Activated CD4-positive, alpha-beta T cell treated with anti-CD3 and anti-CD28 coated beads, Interleukin-2, amount 10 ng/mL, durations not matched to agents 24 days and 14 days (primary cell): ENCODE measurements around the gene DLL3. TPM values are rescaled to one million over a fixed set of nuclear protein-coding genes. Genes with fewer than 3 reads are reported as not detected.

Experiments used
- DNase-seq: peaks from one replicate; pipeline ENCODE4 v3.0.0; 2022
- H3K27ac Mint-ChIP-seq: one replicate; pipeline ENCODE4 v1.8.0; 2022; ENCODE audit warnings: mild to moderate bottlenecking, mixed read lengths
- H3K27me3 Mint-ChIP-seq: one replicate; pipeline ENCODE4 v1.8.0; 2022; ENCODE audit warnings: mixed read lengths
- H3K36me3 Mint-ChIP-seq: one replicate; pipeline ENCODE4 v1.8.0; 2022; ENCODE audit warnings: low read depth, mild to moderate bottlenecking, mixed read lengths
- H3K4me1 Mint-ChIP-seq: one replicate; pipeline ENCODE4 v1.8.0; 2021; ENCODE audit warnings: mixed read lengths
- H3K4me3 Mint-ChIP-seq: one replicate; pipeline ENCODE4 v1.8.0; 2022; ENCODE audit warnings: mild to moderate bottlenecking, moderate library complexity, mixed read lengths
- H3K9me3 Mint-ChIP-seq: one replicate; pipeline ENCODE4 v1.8.0; 2021; ENCODE audit warnings: mixed read lengths
- intact Hi-C: fragments of 100-400 bp; cut with micrococcal nuclease; formaldehyde crosslinking; loops from one replicate; pipeline ENCODE4 v1.15.1; 2023
- total RNA-seq: library from RNA; stranded (reverse); gene quantifications from 2 replicates; pipeline ENCODE4 v1.2.3, GENCODE V29; 2022

Gene DLL3
- total RNA-seq, 1 donor from 2014 or later, result 2.2 TPM

- peaks cover 17% of the 10 kb centered on the region for H3K4me1 Mint-ChIP-seq
- H3K9me3 Mint-ChIP-seq, result no peaks in the 10 kb centered on the region
- intact Hi-C loops, result no loop called here
- peaks cover 50% of the 10 kb centered on the region for H3K27me3 Mint-ChIP-seq
- peaks cover 2% of the 10 kb centered on the region for H3K36me3 Mint-ChIP-seq
- no peak overlapping the region for H3K27ac Mint-ChIP-seq
- DNase-seq, result peak; percentile 72
- H3K4me3 Mint-ChIP-seq, result peak overlapping the region; percentile 46
Measured at GRCh38 chr19:39497996-39498797, 550 bp upstream of the DLL3 start.

GRCh38 chr19:39499932-39500331 lies 1.2 kb downstream of the DLL3 start:
- H3K27me3 Mint-ChIP-seq, result peaks cover 67% of the 10 kb centered on the region
- intact Hi-C loops, result no loop called here
- H3K27ac Mint-ChIP-seq, result no peak overlapping the region
- H3K4me3 Mint-ChIP-seq, result peak overlapping the region; percentile 43
- DNase-seq, result no peak
- peaks cover 2% of the 10 kb centered on the region for H3K36me3 Mint-ChIP-seq
- no peaks in the 10 kb centered on the region for H3K9me3 Mint-ChIP-seq
- peaks cover 22% of the 10 kb centered on the region for H3K4me1 Mint-ChIP-seq

- peaks cover 67% of the 10 kb centered on the region for H3K27me3 Mint-ChIP-seq
- peaks cover 2% of the 10 kb centered on the region for H3K36me3 Mint-ChIP-seq
Measured at GRCh38 chr19:39500543-39500942, 1.8 kb downstream of the DLL3 start.

GRCh38 chr19:39501340-39501739 lies 2.6 kb downstream of the DLL3 start:
- Mint-ChIP-seq H3K9me3 (no peaks in the 10 kb centered on the region), H3K4me3 (no peak overlapping the region), H3K36me3 (peaks cover 2% of the 10 kb centered on the region), H3K27ac (no peak overlapping the region), H3K27me3 (peaks cover 66% of the 10 kb centered on the region), H3K4me1 (peaks cover 25% of the 10 kb centered on the region)
- no peak for DNase-seq
- intact Hi-C loops, result no loop called here

More at GRCh38 chr19:39500543-39500942, 1.8 kb downstream of the DLL3 start:
- no peak for DNase-seq
- H3K27ac Mint-ChIP-seq, result peak overlapping the region; percentile 20
- H3K4me3 Mint-ChIP-seq, result no peak overlapping the region
- peaks cover 22% of the 10 kb centered on the region for H3K4me1 Mint-ChIP-seq
- intact Hi-C loops, result no loop called here
- no peaks in the 10 kb centered on the region for H3K9me3 Mint-ChIP-seq

GRCh38 chr19:39502640-39503417 lies 4.1 kb downstream of the DLL3 start:
- peaks cover 2% of the 10 kb centered on the region for H3K36me3 Mint-ChIP-seq
- peaks cover 29% of the 10 kb centered on the region for H3K4me1 Mint-ChIP-seq
- peak; percentile 95 for DNase-seq
- peaks cover 63% of the 10 kb centered on the region for H3K27me3 Mint-ChIP-seq
- H3K9me3 Mint-ChIP-seq, result no peaks in the 10 kb centered on the region
- H3K27ac Mint-ChIP-seq, result no peak overlapping the region
- peak overlapping the region; percentile 42 for H3K4me3 Mint-ChIP-seq
- intact Hi-C loops, result loop anchor here (1.0 to 2.0 kb wide), 2 partner anchors 22 to 63 kb away; partner anchors contain the start of gene TIMM50

- no peaks in the 10 kb centered on the region for H3K36me3 Mint-ChIP-seq
- intact Hi-C loops, result loop anchor here (2.0 kb wide), 1 partner anchor 26 kb away; the partner anchor contains the start of gene EID2B
- peaks cover 51% of the 10 kb centered on the region for H3K27me3 Mint-ChIP-seq
- DNase-seq, result no peak
- H3K9me3 Mint-ChIP-seq, result no peaks in the 10 kb centered on the region
- peaks cover 20% of the 10 kb centered on the region for H3K4me1 Mint-ChIP-seq
- H3K4me3 Mint-ChIP-seq, result peak overlapping the region; percentile 68
- peak overlapping the region; percentile 61 for H3K27ac Mint-ChIP-seq
Measured at GRCh38 chr19:39506598-39506943, 7.8 kb downstream of the DLL3 start.

GRCh38 chr19:39506944-39507714 lies 8.4 kb downstream of the DLL3 start:
- H3K27ac Mint-ChIP-seq, result peak overlapping the region; percentile 28
- peaks cover 49% of the 10 kb centered on the region for H3K27me3 Mint-ChIP-seq
- intact Hi-C loops, result loop anchor here (2.0 kb wide), 1 partner anchor 26 kb away; the partner anchor contains the start of gene EID2B
- H3K4me3 Mint-ChIP-seq, result peak overlapping the region; percentile 85
- H3K36me3 Mint-ChIP-seq, result no peaks in the 10 kb centered on the region
- no peaks in the 10 kb centered on the region for H3K9me3 Mint-ChIP-seq
- peak; percentile 87 for DNase-seq
- peaks cover 20% of the 10 kb centered on the region for H3K4me1 Mint-ChIP-seq

- no peaks in the 10 kb centered on the region for H3K9me3 Mint-ChIP-seq
- DNase-seq, result no peak
- H3K36me3 Mint-ChIP-seq, result no peaks in the 10 kb centered on the region
- H3K4me1 Mint-ChIP-seq, result peaks cover 20% of the 10 kb centered on the region
- H3K27ac Mint-ChIP-seq, result no peak overlapping the region
- intact Hi-C loops, result loop anchor here (2.0 kb wide), 1 partner anchor 25 kb away; the partner anchor contains the start of gene EID2B
- H3K27me3 Mint-ChIP-seq, result peaks cover 51% of the 10 kb centered on the region
- peak overlapping the region; percentile 85 for H3K4me3 Mint-ChIP-seq
Measured at GRCh38 chr19:39507715-39508364, 9.1 kb downstream of the DLL3 start.

GRCh38 chr19:39508629-39509028 lies 9.9 kb downstream of the DLL3 start:
- no peaks in the 10 kb centered on the region for H3K9me3 Mint-ChIP-seq
- H3K36me3 Mint-ChIP-seq, result no peaks in the 10 kb centered on the region
- H3K27me3 Mint-ChIP-seq, result peaks cover 52% of the 10 kb centered on the region
- H3K4me1 Mint-ChIP-seq, result peaks cover 12% of the 10 kb centered on the region
- intact Hi-C loops, result no loop called here
- no peak overlapping the region for H3K4me3 Mint-ChIP-seq
- no peak overlapping the region for H3K27ac Mint-ChIP-seq
- DNase-seq, result no peak

- no peak for DNase-seq
- intact Hi-C loops, result no loop called here
- Mint-ChIP-seq H3K27ac (no peak overlapping the region), H3K4me1 (peaks cover 11% of the 10 kb centered on the region), H3K36me3 (no peaks in the 10 kb centered on the region), H3K4me3 (no peak overlapping the region), H3K9me3 (no peaks in the 10 kb centered on the region), H3K27me3 (peaks cover 52% of the 10 kb centered on the region)
Measured at GRCh38 chr19:39509233-39509632, 10.5 kb downstream of the DLL3 start.

GRCh38 chr19:39512988-39513387 lies 14.2 kb downstream of the DLL3 start:
- H3K4me1 Mint-ChIP-seq, result peaks cover 10% of the 10 kb centered on the region
- H3K27ac Mint-ChIP-seq, result no peak overlapping the region
- H3K4me3 Mint-ChIP-seq, result no peak overlapping the region
- H3K36me3 Mint-ChIP-seq, result peaks cover 2% of the 10 kb centered on the region
- no peak for DNase-seq
- H3K27me3 Mint-ChIP-seq, result peaks cover 56% of the 10 kb centered on the region
- intact Hi-C loops, result no loop called here
- H3K9me3 Mint-ChIP-seq, result no peaks in the 10 kb centered on the region

- intact Hi-C loops, result no loop called here
- Mint-ChIP-seq H3K9me3 (no peaks in the 10 kb centered on the region), H3K4me1 (peaks cover 9% of the 10 kb centered on the region), H3K36me3 (peaks cover 2% of the 10 kb centered on the region), H3K27ac (no peak within 1 kb of the TSS), H3K4me3 (peak within 1 kb of the TSS; percentile 74), H3K27me3 (peaks cover 53% of the 10 kb centered on the region)
- DNase-seq, result no peak
Measured at GRCh38 chr19:39514840-39515550, 16.2 kb downstream of the DLL3 start, which contains the start of gene SELENOV. TSS of gene SELENOV (plus strand) at chr19:39515139. CDS start at chr19:39515213, 74 bp downstream.
